Sigmoid colon (tissue), 4 donors: Measurements from ENCODE around the gene RPS8.

ENCODE experiments used
- EP300 ChIP-seq, 4 donors: sonication (generic); formaldehyde crosslinking; IDR thresholded peaks; one replicate each; pipeline ENCODE4 v1.6.1; 2017; ENCODE audit warnings: antibody characterized with exemption in 4 of 4
- TF ChIP-seq, protein P1 (sequence below), 4 experiments: fragments of 450-650 bp in 3 of 4; fragments of 200-600 bp in 1 of 4; IDR thresholded peaks; one replicate each; pipeline ENCODE4 v1.5.1; 2016 to 2019; ENCODE audit warnings: antibody characterized with exemption in 4 of 4, mild to moderate bottlenecking in 3 of 4, moderate library complexity in 2 of 4

DNA sequence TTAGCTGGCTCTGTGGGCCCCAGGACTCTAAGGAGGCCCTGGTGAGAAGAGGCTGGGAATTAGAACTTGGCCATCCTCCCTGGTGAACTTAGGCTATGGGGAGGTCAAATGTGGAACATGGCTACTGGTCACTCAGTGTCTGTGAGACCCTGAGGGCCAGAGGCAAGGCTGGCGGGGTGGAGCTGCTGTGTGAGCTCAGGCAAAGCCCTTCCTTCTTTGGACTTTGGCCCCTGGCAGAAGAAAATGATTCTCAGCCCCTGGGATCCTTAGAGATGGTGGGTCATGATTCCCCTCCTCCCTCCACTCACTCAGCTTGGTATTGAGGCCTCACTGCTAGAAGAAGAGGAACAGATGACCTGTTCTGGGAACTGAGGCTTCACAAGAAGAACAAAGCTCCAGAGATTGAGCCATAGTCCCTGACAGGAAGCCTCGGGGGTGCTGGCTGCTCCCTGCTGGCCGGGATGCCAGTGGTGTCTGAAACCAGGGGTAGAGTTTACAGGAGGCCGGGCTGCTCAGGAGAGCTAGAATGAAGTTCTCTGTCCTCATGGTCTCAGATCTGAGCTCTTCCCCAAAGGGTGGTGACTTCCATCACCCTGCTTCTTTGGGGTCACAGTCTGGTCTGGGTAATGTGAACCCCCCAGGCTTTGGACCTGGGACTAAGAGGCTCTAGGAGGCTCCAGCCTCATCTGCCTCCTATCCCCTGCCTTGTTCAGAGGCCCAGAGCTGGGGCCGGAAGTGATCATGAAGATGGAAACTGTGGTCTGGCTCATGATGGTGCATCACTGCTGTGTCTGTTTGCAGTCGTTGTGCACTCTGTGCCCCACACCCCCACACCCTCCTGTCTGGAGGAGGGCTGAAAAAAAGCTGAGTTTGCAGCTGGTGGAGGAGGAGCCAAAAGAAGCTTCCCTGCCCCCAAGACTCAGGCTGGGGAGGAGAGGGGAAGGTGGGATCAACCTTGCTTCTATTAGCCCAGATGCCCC lies 33.9 kb downstream of the RPS8 start:
- TF ChIP-seq, protein P1, sequence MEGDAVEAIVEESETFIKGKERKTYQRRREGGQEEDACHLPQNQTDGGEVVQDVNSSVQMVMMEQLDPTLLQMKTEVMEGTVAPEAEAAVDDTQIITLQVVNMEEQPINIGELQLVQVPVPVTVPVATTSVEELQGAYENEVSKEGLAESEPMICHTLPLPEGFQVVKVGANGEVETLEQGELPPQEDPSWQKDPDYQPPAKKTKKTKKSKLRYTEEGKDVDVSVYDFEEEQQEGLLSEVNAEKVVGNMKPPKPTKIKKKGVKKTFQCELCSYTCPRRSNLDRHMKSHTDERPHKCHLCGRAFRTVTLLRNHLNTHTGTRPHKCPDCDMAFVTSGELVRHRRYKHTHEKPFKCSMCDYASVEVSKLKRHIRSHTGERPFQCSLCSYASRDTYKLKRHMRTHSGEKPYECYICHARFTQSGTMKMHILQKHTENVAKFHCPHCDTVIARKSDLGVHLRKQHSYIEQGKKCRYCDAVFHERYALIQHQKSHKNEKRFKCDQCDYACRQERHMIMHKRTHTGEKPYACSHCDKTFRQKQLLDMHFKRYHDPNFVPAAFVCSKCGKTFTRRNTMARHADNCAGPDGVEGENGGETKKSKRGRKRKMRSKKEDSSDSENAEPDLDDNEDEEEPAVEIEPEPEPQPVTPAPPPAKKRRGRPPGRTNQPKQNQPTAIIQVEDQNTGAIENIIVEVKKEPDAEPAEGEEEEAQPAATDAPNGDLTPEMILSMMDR (IDR thresholded peaks at IDR 0.05): no peak
- TF ChIP-seq EP300 (IDR thresholded peaks at IDR 0.05): no peak
